Kidney epithelial cell (primary cell): Measurements from ENCODE around the gene FAM131C. TPM values are rescaled to one million over a fixed set of nuclear protein-coding genes. Genes with fewer than 3 reads are reported as not detected.
"Not testable (repeated sequence)": the region's sequence is repeated elsewhere in the genome, so short reads cannot be mapped to it uniquely, and the experiment has no call there.

Experiments used
- DNase-seq: peaks from one replicate; pipeline ENCODE4 v3.0.0-alpha.2; 2010; ENCODE audit warnings: low read depth
- H3K27me3 ChIP-seq: 2 replicates; pipeline ENCODE4 v1.6.0; 2011; ENCODE audit warnings: low read length; ENCODE audit not compliant: control insufficient read depth, insufficient read depth
- H3K36me3 ChIP-seq: 2 replicates; pipeline ENCODE4 v1.5.1; 2011; ENCODE audit warnings: low read length; ENCODE audit not compliant: control insufficient read depth, insufficient read depth
- H3K4me3 ChIP-seq: 2 replicates; pipeline ENCODE4 v1.5.1; 2011; ENCODE audit warnings: low read depth, mild to moderate bottlenecking, control low read depth, low read length
- total RNA-seq: library from RNA; depleted of rRNA; stranded (reverse); fragments of >200 nt; gene quantifications from 2 replicates; pipeline ENCODE4 v1.2.3, GENCODE V29; 2015
- TF ChIP-seq, protein P1 (sequence below): IDR thresholded peaks from 2 replicates; pipeline ENCODE4 v1.5.1; 2011; ENCODE audit warnings: mild to moderate bottlenecking, moderate library complexity, low read length, control low read depth, inconsistent platforms; ENCODE audit not compliant: insufficient read depth, poor library complexity, severe bottlenecking

The FAM131C gene
- total RNA-seq, 1 donor from 2014 or later: 0.46 TPM

DNA sequence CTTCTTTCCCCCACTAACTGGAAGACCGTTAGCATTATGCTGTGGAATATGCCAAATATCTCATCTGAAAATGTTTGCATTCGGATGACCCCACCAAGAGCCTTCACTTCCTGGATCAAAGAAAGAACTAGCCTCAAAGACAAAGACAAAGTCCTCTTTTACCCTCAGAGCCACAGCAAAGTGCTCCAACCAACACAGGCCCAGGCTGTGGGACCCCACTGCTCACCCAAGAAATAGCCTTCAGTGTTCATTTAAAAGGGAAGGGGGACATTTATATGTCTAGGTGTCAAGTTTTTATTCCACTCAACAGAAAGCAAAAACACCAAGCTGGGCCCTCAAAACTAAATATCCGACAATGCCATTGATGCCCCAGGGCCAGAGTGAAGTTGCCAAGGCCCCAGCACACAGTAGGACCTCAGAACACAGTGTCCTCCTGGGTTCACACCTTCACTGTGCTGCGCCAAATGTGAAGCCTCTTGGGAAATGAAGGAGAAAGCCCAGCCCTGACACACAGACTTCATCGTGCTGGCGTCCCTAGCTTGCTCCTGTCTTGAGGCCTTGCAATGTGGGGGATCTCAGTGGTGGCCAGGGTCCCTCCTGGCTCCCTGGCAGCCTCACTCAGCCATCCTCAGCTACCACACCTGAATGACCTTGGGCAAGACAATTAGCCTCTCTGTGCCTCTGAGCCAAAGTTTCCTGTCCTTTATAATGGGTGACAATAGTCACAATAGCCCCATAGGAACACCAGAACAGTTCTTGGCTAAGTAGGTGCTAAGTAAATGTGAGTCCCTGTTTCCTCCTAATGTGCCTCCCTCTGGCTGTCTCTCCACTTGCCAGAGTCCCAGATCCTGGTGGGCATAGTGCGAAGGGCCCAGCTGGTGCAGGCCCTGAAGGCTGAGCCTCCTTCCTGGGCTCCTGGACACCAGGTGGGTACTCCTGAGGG, 18.6 kb downstream of the FAM131C start:
- TF ChIP-seq, protein P1, sequence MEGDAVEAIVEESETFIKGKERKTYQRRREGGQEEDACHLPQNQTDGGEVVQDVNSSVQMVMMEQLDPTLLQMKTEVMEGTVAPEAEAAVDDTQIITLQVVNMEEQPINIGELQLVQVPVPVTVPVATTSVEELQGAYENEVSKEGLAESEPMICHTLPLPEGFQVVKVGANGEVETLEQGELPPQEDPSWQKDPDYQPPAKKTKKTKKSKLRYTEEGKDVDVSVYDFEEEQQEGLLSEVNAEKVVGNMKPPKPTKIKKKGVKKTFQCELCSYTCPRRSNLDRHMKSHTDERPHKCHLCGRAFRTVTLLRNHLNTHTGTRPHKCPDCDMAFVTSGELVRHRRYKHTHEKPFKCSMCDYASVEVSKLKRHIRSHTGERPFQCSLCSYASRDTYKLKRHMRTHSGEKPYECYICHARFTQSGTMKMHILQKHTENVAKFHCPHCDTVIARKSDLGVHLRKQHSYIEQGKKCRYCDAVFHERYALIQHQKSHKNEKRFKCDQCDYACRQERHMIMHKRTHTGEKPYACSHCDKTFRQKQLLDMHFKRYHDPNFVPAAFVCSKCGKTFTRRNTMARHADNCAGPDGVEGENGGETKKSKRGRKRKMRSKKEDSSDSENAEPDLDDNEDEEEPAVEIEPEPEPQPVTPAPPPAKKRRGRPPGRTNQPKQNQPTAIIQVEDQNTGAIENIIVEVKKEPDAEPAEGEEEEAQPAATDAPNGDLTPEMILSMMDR: no peak
- Histone ChIP-seq H3K27me3 (peaks cover 7% of the 10 kb centered on the region), H3K4me3 (no peak overlapping the region), H3K36me3 (no peaks in the 10 kb centered on the region)
- DNase-seq: no peak

DNA sequence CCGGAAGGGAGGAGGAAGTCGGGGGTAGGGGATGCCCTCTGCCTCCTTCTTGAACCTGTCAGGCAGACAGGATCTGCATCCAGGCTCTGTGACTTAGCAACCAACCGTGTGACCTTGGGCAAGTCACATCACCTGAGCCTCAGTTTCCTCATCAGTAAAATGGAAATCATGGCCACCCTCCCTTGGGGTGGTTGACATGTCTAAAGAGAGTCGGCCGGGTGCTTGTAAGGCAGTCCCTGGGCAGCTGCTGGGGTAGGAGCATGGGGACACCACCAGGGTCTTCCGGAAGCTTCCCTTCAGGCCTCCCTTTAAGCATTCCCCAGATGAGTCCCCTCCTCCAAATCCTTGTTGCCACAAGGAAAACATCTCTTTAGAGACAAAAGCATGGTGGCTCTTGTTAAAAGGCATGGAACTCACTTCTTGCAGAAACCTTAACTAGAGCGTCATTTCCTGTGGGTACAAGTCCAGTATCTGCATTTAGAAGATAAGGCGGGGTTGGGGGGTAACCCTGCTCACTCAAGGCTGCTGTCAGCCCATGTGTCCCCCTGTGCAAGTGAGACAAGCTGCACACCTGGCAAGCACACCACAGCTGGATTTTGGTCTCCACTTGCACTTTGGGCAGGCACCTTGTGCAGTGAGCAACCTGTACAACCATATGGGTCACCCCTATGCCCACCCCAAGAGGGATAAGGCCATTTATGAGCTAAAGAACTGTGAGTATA, 19.5 kb downstream of the FAM131C start:
- DNase-seq: no peak
- no peaks in the 10 kb centered on the region for H3K36me3 ChIP-seq
- TF ChIP-seq, protein P1: no peak

DNA sequence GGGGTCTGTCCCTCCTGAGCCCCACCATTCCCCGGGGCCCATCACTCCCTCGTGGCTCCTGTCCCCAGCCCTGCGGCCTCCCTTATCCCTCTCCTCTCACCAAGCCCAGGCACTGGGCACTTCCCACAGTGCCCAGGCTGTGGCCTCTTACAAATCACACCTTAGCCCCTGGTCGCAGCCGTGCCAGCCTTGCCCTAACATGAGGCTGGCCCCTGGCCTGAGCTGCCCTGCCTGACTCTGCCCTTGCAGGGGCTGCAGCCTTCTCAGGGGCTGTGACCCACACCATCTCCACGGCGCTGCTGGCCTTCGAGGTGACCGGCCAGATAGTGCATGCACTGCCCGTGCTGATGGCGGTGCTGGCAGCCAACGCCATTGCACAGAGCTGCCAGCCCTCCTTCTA, 21.5 kb downstream of the FAM131C start:
- not testable (repeated sequence) for H3K27me3 ChIP-seq, H3K36me3 ChIP-seq, H3K4me3 ChIP-seq, DNase-seq

More for the DNA sequence above, 19.5 kb downstream of the FAM131C start:
- Histone ChIP-seq H3K27me3 (peaks cover 7% of the 10 kb centered on the region), H3K4me3 (no peak overlapping the region)

- Histone ChIP-seq H3K4me3 (no peak overlapping the region), H3K27me3 (peaks cover 2% of the 10 kb centered on the region), H3K36me3 (no peaks in the 10 kb centered on the region)
- TF ChIP-seq, protein P1: no peak
- no peak for DNase-seq
Observed at GRCh38 chr1:16051039-16051438, 22.4 kb downstream of the FAM131C start.

DNA sequence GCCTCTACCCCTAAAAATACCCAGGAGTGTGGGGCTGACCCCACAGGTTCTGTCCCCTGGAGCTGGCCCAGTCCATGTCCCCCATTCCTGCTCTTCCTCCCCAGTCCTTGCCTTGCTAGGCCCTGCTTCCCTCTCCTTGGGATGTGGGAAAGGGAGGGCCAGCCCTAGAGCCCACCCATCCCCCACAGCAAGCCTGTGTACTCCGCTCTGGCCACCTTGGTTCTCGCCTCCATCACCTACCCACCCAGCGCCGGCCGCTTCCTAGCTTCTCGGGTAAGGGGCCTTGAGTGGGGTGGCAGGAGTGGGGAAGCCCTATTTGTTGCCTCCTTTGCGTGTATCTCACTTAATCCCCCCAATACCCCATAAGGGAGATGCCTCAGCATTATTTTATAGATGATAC, 23.1 kb downstream of the FAM131C start:
- no peak for DNase-seq

More for the DNA sequence above, 23.1 kb downstream of the FAM131C start:
- H3K4me3 ChIP-seq: no peak overlapping the region
- H3K36me3 ChIP-seq: no peaks in the 10 kb centered on the region
- peaks cover 3% of the 10 kb centered on the region for H3K27me3 ChIP-seq
- TF ChIP-seq, protein P1: no peak
